Measurements from ENCODE around the gene CDS1.
"Not testable (repeated sequence)": the region's sequence is repeated elsewhere in the genome, so short reads cannot be mapped to it uniquely, and the experiment has no call there.

Gene CDS1

DNA sequence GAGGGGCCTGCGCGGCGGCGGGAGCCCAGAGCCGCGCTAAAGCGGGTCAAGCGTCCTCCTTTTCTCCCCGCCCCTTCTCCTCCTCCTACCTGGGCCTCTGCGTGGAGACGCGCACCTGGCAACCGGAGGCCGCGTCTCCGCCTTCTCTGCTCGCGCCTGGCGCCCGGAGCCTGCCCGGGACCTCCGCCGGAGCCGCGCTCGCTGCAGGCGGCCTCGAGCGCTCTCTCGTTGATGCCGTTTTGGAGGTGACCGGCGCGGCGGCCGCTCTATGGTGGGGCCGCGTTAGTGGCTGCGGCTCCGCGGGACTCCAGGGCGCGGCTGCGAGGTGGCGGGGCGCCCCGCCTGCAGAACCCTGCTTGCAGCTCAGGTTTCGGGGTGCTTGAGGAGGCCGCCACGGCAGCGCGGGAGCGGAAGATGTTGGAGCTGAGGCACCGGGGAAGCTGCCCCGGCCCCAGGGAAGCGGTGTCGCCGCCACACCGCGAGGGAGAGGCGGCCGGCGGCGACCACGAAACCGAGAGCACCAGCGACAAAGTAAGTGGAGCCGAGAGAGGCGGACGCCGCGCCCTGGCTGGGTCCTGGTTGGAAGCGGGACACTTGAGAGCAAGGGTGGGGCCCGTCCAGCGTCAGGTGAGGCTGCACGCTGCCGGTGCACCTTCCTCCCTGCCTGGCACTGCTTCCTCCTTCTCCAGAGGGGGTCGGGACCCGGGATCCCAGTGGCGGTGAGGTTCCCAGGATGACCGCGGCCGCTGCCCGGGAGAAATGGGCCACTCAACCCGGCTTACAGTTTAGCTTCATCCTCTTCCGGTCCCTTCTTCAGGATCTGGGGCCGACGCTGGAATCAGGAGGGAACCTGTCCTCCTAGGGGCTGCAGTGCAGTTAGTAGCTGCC lies at the start of gene CDS1:
Gene CDS1, plus strand, starts transcription at position 140 of the 888 bp plus-strand sequence. Its CDS starts 275 bp downstream, at position 415.
- in situ Hi-C loops (cut with MboI; ENCODE audit: low sequenced_read_pairs): loop anchor here (25.0 kb wide), 1 partner anchor 379 kb away; the partner anchor contains the start of gene WDFY3

DNA sequence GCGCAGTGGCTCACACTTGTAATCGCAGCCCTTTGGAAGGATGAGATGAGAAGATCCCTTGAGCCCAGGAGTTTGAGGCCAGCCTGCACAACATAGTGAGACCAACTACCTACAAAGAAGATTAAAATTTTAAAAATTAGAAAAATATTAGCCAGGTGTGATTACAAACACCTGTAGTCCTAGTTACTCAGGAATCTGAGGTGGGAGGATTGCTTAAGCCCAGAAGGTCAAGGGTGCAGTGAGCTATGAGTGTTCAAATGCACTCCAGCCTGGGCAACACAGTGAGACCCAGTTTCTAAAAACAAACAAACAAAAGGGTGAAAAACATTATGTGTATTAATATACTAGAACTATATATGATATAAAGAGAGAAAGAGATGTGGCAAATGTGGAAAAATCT lies 47.0 kb upstream of the CDS1 start:
- in situ Hi-C loops (cut with MboI; ENCODE audit: low sequenced_read_pairs): no loop called here

DNA sequence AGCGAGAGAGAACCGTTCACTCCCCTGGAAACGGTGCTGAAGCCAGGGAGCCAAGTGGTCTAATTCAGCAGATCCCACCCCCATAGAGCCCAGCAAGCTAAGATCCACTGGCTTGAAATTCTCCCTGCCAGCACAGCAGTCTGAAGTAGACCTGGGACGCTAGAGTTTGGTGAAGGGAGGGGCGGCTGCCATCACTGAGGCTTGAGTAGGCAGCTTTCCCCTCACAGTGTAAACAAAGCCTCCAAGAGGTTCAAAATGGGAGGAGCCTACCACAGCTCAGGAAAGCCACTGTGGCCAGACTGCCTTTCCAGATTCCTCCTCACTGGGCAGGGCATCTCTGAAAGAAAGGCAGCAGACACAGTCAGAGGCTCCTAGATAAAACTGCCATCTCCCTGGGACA lies 37.8 kb upstream of the CDS1 start:
- in situ Hi-C loops (cut with MboI; ENCODE audit: low sequenced_read_pairs): no loop called here

DNA sequence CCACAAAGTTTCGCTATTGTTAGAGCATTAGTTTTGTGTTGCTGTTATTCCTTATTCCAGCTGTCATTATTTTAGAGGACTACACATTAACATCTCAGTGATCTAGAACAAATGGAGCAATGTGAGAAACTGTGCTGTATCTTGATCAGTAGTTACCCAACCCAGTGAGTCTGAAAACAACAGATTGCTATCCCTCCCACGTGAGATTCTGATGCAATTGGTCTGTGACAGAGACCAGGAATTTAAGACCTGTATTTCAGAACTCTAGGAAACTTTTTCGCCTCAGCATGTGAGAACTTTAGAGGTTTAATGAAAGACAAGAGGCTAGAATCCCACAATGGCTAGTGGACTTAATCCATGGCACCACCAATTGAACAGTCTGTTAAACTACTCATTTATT lies 35.7 kb upstream of the CDS1 start:
- in situ Hi-C loops (cut with MboI; ENCODE audit: low sequenced_read_pairs): no loop called here

DNA sequence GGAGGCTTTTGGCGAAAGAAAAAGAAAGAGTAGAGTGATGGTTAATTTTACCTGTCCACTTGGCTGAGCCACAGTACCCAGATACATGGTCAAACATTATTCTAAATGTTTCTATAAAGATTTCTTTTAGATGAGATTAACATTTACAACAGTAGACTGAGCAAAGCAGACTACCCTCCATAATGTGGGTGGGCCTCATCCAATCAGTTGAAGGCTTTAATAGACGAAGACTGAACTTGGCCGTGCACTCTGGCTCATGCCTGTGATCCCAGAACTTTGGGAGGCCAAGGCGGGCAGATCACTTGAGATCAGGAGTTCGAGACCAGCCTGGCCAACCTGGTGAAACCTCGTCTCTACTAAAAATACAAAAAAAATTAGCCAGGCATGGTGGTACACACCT lies 33.7 kb upstream of the CDS1 start:
- in situ Hi-C loops (cut with MboI; ENCODE audit: low sequenced_read_pairs): not testable (repeated sequence)

DNA sequence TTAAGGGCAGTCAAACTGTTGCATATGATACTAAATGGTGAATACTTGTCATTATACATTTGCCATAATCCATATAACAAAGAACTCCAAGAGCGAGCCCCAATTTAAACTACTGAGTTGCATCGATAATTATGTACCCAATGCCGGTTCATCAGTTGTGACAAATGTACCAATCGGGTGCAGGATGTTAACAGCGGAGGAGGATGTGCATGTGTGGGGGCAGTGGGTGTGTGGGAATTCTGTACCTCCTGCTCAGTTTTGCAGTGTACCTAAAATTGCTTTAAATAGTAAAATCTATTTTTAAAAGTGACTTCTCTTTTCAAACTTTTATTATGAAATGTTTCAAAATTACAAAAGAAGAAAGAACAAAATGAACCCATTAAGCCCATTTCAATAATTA lies 20.8 kb upstream of the CDS1 start:
- in situ Hi-C loops (cut with MboI; ENCODE audit: low sequenced_read_pairs): no loop called here

DNA sequence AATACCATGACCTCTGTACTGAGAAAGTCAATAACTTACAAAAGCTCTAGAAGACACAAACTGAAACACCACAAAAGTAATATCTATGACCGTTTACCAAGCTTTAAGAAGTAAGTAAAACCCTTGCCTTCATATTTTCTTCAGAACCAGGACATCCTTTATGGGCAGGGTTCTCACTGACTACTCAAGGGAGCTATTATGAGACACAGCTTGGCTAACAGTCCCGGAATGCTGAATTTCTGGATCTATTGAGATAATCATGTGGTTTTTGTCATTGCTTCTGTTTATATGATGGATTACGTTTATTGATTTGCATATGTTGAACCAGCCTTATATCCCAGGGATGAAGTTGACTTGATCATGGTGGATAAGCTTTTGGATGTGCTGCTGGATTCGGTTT lies 19.9 kb upstream of the CDS1 start:
- in situ Hi-C loops (cut with MboI; ENCODE audit: low sequenced_read_pairs): no loop called here

DNA sequence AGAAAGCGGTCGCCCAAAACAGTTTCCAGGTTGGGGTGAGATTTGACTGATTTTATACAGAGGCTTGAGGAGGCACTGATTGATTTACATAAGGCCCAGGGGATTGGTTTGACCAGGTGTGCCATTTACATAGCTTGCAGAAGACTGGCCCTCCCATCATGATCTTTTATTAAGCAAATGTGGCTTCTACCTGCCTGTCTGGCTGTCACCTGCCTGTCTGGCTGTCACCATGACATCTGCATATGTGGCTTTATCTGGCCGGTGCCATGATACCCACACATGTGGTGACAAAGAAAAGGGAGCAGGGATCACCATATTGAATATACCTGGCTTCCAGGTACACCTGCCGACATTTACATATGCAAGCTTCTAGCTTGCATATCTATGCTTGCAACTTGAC lies 17.0 kb upstream of the CDS1 start:
- in situ Hi-C loops (cut with MboI; ENCODE audit: low sequenced_read_pairs): no loop called here

DNA sequence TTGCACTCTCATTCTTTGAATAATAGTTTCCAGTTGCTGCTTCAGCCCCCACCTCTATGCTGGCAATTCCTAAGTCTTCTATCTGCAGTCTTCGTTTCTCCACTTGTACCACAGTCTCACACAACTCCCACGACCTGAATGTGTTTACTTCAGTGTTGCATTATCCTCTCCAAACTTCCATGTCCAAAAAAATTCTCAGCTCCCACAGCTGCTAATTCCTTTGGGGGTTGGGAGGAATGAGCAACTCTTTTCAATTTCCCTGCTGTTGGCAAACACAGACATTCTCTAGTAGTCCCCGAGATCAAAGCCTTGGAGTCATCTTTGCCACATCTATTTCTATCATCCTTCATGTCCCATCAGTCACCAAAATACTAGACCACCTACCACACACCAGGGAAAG lies 14.4 kb upstream of the CDS1 start:
- in situ Hi-C loops (cut with MboI; ENCODE audit: low sequenced_read_pairs): no loop called here

DNA sequence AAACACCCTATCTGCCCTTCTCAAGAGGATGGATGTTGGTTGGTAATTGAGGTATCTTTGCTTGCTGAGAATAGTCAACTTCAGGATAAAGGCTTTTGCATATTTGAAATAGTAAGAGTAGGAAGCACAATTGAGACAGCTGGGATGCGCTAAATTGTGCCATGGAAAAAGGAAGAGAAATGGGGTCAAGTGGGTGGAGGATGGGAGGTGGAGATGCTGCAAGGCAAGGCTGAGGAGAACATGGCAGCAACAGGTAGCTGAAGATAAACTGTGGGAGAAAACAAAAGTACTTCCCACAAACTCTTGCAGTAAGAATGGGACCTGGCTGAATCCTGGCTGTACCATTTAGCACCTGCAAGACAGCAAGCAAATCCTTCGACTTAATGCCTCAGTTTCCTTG lies 13.9 kb upstream of the CDS1 start:
- in situ Hi-C loops (cut with MboI; ENCODE audit: low sequenced_read_pairs): no loop called here

DNA sequence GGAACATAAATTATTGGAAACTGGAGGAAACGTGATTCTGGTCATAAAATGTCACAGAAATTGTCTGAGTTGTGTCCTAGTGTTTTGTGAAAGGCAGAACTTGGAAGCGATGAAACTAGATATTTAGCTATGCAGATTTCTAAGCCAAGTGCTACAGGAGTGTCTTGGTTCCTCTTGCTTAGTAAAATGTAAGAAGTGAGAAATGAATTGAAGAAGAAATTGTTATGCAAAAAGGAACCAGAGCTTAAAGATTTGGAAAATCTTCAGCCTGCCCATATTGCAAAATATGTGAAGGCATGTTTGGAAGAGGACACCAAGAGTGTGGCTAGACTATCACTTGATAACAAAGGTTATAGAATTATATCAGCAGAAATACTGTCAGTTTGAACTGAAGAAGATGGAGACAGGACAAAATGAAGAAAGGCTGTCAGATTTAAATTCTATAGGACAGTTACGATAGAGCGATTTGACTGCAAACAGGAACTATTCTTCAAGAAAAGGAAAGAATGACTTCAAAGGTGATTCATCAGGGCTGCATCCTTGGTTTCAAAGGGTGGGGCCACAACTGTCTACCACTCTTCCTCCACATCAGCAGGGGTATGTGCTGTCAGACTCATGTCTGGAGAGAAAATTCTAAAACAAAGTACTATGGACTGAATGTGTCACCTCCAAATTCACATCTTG lies 9.4 kb upstream of the CDS1 start:
- in situ Hi-C loops (cut with MboI; ENCODE audit: low sequenced_read_pairs): no loop called here

DNA sequence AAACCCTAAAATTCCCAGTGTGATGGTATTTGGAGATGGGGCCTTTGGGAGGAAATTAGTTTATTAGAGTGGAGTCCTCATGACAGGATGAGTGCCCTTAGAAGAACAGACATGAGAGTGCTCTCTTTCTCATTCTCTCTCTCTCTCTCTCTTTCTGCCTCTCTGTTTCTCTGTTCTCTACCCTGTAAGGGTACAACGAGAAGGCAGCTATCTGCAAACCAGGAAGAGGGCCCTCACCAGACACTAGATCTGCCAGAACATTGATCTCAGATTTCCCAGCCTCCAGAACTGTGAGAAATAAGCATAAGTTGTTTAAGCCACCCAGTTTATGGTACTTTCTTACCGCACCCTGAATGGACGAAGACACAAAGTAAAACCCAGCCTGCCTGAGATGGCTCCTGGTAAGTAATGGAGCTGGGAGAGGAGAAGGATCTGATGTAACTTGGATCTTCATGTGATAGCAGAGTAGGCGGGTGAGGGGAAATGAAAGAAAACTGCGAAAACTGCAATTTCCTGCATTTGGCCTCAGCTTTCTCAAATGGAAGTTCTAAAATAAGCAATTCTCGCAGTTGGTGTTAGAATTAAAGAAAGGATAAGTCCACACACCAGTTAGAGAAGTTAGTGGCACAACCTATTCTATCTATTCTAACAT lies 8.7 kb upstream of the CDS1 start:
- in situ Hi-C loops (cut with MboI; ENCODE audit: low sequenced_read_pairs): no loop called here

DNA sequence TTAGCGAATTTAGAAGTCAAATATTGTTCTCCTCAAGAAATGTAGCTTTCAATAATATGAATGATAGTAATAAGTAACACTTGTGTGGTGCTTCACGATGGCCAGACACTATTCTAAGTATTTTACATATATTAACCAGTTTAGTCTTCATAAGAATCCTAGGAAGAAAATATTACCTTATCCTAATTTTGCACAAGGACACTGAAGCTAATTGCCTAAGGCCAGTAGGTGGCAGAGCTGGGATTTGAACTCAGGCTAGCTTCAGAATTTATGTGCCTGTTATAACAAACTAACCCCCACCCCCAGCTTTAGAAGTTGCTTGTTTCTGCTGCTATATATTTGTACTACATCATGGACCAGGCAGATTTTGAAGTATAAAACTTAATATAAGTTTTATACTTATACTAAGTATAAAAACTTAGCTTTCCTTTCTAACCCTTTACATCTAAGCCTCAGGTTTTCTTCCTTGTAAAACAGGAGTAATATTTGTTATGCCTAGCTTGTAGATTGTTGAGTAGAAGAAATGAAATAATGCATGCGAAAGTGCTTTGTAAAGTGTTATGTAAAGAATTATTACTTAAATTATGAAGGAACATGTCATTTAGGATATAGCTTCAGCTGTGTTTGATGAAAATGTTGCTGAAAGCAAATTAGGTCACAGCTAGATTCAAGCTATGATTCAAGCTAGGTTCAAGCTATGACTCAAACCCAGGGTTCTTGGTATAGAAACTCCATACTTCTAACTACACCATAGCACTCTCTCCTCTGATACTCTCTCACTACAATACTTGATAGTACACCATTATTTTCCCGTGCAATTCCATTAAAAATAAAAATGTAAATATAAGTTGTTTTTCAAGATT lies 4.2 kb upstream of the CDS1 start:
- in situ Hi-C loops (cut with MboI; ENCODE audit: low sequenced_read_pairs): loop anchor here (25.0 kb wide), 1 partner anchor 384 kb away; the partner anchor contains the start of gene WDFY3

DNA sequence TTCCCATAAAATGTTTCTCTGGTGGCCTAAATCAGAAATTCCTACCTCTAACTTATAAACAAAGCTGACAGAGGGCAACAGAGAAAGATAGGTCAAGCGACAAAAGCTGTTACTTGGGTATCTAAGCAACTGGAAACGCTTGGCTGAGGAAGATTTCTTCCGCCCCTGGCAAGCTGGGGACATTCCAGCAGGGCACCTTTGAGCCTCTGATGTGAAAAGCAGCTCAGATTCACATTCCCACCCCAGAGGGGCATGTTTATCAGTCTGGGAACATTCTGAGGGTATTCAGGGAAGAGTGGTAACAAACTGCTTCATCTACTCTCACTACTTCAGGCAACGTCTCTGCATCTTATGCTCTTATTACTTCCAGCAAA lies 3.5 kb upstream of the CDS1 start:
- in situ Hi-C loops (cut with MboI; ENCODE audit: low sequenced_read_pairs): loop anchor here (25.0 kb wide), 1 partner anchor 383 kb away; the partner anchor contains the start of gene WDFY3

DNA sequence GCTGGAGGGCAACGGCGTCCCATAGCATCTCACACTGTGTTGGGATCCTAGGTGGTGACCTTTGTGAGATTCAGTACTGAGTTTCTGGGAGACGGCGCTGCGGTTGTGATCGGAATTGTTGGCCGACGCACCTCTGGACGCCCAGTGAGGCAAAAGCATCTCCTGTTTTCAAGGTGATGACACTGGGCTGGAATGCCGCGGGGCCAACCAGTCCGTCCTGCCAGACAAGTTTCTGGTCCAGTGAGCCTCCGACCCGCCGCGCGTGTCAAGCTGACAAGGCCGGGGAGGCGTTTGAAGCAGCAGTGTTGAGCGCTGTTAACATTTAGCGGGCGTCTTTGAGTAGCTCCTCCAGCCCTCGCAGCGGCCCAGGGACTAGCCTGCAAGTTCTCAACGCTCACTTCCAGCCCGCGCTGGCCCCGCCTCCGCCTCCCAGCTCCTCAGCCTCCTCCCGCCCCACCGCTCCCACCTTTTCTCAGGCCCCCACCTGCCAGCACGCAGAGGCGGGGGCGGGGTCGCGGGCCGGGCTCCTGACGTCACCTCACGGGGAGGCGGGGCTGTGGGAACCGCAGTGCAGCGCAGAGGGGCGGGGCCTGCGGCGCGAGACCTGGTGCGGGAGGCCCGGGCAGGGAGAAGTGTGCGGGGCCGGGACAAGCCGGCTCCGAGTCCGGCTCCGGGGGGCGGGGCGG lies 482 bp upstream of the CDS1 start:
- in situ Hi-C loops (cut with MboI; ENCODE audit: low sequenced_read_pairs): loop anchor here (25.0 kb wide), 1 partner anchor 380 kb away; the partner anchor contains the start of gene WDFY3

DNA sequence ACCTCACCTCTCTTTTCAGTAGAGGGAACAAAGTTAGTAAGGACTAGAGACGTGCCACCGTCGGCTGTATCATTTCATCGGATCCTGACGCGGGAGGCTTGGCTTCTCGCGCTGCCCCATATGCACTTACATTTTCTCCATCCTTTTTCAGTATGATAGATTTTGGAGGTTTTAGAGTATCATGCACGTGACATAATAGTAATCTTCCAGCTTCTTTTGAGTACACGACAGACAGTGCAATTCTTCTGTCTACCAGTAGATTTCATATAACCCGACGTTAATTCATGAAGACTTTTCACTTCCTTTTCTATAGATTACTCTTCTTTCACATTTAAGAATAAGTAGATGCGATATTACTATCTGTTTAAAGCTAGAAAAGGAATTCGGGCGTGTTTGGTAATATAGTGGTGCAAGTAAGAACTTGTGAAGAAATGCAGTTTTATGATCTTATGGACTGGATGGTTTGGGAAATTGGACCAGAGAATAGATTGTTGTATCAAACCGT lies 1.0 kb downstream of the CDS1 start:
- in situ Hi-C loops (cut with MboI; ENCODE audit: low sequenced_read_pairs): loop anchor here (25.0 kb wide), 1 partner anchor 378 kb away; the partner anchor contains the start of gene WDFY3

DNA sequence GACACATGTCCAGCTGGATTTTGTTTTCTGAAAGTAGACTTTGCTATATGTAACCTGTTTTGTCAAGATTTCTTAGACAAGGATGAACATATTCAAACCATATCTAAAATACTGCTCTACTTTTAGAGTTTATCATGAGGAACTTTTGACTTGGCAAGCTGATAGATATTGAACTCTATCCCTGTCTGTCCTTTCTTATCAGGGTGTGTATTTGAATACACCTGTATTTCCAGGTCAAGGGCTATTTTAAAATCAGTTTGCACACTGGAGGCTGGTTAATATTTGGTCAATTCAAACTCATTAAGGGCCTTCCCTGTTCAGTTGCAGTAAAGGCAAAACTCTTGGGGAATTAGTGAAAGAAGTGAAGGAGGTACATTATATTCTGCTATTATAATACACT lies 2.3 kb downstream of the CDS1 start:
- in situ Hi-C loops (cut with MboI; ENCODE audit: low sequenced_read_pairs): loop anchor here (25.0 kb wide), 1 partner anchor 377 kb away; the partner anchor contains the start of gene WDFY3

DNA sequence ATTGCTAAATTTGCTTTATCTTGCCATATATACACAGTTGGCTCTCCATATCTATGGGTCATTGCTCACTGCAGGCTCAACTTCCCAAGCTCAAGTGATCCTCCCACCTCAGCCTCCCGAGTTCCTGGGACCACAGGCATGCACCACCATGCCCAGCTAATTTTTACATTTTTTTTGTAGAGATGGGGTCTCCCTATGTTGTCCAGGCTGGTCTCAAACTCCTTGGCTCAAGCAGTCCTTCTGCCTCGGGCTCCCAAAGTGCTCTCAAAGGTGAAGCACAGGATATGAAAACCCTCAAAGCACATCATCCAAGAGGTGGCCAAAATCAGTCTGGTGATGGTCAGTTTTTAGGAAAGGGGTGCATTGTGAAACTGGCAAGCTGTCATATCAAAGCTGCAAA lies 11.8 kb downstream of the CDS1 start:
- in situ Hi-C loops (cut with MboI; ENCODE audit: low sequenced_read_pairs): loop anchor here (25.0 kb wide), 1 partner anchor 368 kb away; the partner anchor contains the start of gene WDFY3

DNA sequence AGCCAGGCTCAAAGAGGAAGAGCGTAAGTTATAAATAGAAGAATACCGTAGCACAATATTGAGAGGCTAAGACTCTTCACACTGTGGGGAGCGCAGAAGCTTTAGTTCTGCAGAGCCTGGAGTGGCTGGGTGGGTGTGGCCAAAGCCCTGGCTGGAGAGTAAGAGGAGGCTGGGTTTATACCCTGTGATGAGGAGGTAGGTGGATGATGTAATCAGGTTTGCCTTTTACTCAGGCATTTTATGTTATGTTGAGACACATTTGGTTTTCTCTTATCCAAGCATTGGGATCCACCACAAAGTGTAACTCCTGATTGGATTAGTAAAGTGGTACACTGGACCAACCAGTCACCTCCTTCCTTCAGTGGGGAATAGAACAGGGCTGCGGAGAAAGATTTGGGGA lies 13.9 kb downstream of the CDS1 start:
- in situ Hi-C loops (cut with MboI; ENCODE audit: low sequenced_read_pairs): loop anchor here (25.0 kb wide), 1 partner anchor 365 kb away; the partner anchor contains the start of gene WDFY3
